ENCODE measurements around the gene GLG1.
"Not testable (repeated sequence)": the region's sequence is repeated elsewhere in the genome, so short reads cannot be mapped to it uniquely, and the experiment has no call there.

GLG1 gene

DNA sequence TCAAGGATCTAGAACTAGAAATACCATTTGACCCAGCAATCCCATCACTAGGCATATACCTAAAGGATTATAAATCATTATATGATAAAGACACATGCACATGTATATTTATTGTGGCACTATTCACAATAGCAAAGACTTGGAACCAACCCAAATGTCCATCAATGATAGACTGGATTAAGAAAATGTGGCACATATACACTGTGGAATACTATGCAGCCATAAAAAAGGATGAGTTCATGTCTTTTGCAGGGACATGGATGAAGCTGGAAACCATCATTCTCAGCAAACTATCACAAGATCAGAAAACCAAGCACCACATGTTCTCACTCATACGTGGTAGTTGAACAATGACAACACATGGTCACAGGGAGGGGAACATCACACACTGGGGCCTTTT, 88.0 kb downstream of the GLG1 start:
- H3K27me3 ChIP-seq (ENCODE audit: insufficient read depth, low read length); H3K4me1 ChIP-seq (ENCODE audit: insufficient read depth, low read length); H3K9ac ChIP-seq (ENCODE audit: low read depth, low read length); H3K36me3 ChIP-seq (ENCODE audit: insufficient read depth, low read depth, low read length); H3K4me3 ChIP-seq (ENCODE audit: low read length); H3K27ac ChIP-seq (ENCODE audit: low read length); H3K9me3 ChIP-seq (ENCODE audit: insufficient read depth, low read depth, low read length): not testable (repeated sequence)

DNA sequence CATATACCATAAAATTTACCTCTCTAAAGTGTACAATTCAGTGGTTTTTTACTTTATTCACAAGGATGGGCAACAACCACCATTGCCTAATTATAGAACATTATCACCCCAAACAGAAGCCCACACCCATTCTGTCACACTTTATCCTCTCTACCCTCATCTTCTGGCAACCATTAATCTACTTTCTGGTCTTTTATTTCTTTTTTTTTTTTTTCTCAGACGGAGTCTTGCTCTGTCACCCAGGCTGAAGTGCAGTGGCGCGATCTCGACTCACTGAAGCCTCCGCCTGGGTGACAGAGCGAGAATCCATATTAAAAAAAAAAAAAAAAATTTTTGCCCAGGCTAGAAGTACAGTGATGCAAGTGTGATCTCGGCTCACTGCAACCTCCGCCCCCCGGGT, 95.0 kb downstream of the GLG1 start:
- no peaks in the 10 kb centered on the region for H3K4me1 ChIP-seq (ENCODE audit: insufficient read depth, low read length)
- H3K9ac ChIP-seq (ENCODE audit: low read depth, low read length), result no peak overlapping the region
- peaks cover 18% of the 10 kb centered on the region; the same call in 1 of the 2 replicates for H3K36me3 ChIP-seq (ENCODE audit: insufficient read depth, low read depth, low read length)
- H3K27ac ChIP-seq (ENCODE audit: low read length), result no peak overlapping the region
- H3K4me3 ChIP-seq (ENCODE audit: low read length), result no peak overlapping the region
- no peaks in the 10 kb centered on the region for H3K9me3 ChIP-seq (ENCODE audit: insufficient read depth, low read depth, low read length)
- no peaks in the 10 kb centered on the region for H3K27me3 ChIP-seq (ENCODE audit: insufficient read depth, low read length)

GRCh38 chr16:74505011-74505410, 101.9 kb downstream of the GLG1 start:
- Histone ChIP-seq H3K4me1 (ENCODE audit: insufficient read depth, low read length) (no peaks in the 10 kb centered on the region), H3K27ac (ENCODE audit: low read length) (no peak overlapping the region), H3K36me3 (ENCODE audit: insufficient read depth, low read depth, low read length) (peaks cover 63% of the 10 kb centered on the region), H3K27me3 (ENCODE audit: insufficient read depth, low read length) (no peaks in the 10 kb centered on the region), H3K9ac (ENCODE audit: low read depth, low read length) (no peak overlapping the region), H3K4me3 (ENCODE audit: low read length) (no peak overlapping the region), H3K9me3 (ENCODE audit: insufficient read depth, low read depth, low read length) (no peaks in the 10 kb centered on the region)

DNA sequence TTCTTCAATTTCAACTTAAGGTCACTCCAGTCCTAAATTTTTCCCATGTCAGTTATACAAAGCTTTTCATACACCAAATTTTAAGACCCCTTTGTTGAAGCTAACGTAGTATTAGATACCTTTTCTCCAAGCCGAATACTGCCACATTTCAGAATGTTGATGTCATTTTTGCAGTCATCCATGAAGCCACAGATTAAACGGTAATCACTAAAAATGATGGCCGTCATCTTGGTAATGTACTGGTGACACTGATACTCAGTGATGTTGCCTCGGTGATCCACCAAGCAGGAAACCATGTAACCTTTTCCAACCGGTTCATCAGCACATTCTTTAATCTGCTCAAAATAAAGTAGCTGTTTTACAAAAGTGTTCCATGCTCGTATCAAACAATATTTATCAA, 103.5 kb downstream of the GLG1 start:
- Histone ChIP-seq H3K4me1 (ENCODE audit: insufficient read depth, low read length) (no peaks in the 10 kb centered on the region), H3K27me3 (ENCODE audit: insufficient read depth, low read length) (no peaks in the 10 kb centered on the region), H3K36me3 (ENCODE audit: insufficient read depth, low read depth, low read length) (peaks cover 60% of the 10 kb centered on the region), H3K4me3 (ENCODE audit: low read length) (no peak overlapping the region), H3K9me3 (ENCODE audit: insufficient read depth, low read depth, low read length) (no peaks in the 10 kb centered on the region), H3K27ac (ENCODE audit: low read length) (no peak overlapping the region), H3K9ac (ENCODE audit: low read depth, low read length) (no peak overlapping the region)

DNA sequence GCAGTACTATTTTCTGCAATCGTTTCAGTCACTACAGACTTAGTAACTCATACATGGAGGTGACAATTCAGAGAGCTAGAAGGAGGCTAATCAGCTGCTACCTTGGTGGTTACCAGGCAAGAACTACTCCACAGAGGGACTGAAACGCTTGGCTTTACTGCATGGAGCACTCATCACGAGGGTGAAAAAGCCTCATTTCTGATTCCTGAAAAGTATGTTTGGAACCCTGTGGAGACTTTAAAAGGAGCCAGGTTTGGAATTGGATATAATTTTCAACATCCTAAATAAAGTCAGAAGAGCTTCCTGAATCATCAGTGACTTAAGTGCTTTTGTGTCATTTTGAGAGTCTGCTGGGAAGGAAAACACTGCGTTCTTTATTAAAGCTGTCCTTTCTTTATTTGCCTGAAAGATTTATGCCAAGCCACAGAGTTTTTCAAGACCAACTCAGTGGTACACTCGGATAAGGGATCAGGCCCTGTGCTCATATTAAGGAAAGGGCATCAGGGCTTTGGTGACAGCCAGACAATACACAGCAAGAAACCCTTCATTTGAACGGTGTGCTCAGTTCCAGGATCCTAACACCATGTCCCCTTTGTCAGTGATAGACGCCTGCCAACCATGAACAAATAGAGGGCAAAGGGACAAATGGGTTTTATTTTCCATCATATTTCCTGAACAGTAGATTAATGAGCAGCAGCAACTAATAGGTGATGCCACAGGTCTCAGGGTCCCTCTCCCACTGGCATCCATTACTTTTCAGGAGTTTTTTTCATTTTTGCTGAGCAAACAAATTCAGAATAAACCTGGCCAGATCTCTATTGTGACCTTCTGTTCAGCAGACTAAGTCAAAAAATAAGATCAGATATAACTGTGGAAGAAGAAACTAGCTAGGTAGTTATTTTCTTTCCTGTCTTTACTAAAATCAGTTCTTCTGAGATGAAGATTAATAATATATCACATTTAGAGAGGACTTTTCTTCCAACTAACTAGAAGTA, 105.1 kb downstream of the GLG1 start:
- no peak overlapping the region for H3K9ac ChIP-seq (ENCODE audit: low read depth, low read length)
- H3K4me1 ChIP-seq (ENCODE audit: insufficient read depth, low read length), result no peaks in the 10 kb centered on the region
- no peak overlapping the region for H3K27ac ChIP-seq (ENCODE audit: low read length)
- H3K27me3 ChIP-seq (ENCODE audit: insufficient read depth, low read length), result no peaks in the 10 kb centered on the region
- H3K9me3 ChIP-seq (ENCODE audit: insufficient read depth, low read depth, low read length), result no peaks in the 10 kb centered on the region
- no peak overlapping the region for H3K4me3 ChIP-seq (ENCODE audit: low read length)
- H3K36me3 ChIP-seq (ENCODE audit: insufficient read depth, low read depth, low read length), result peaks cover 44% of the 10 kb centered on the region

- Histone ChIP-seq H3K9me3 (ENCODE audit: insufficient read depth, low read depth, low read length) (no peaks in the 10 kb centered on the region), H3K36me3 (ENCODE audit: insufficient read depth, low read depth, low read length) (peaks cover 47% of the 10 kb centered on the region), H3K27me3 (ENCODE audit: insufficient read depth, low read length) (no peaks in the 10 kb centered on the region), H3K9ac (ENCODE audit: low read depth, low read length) (no peak overlapping the region), H3K4me1 (ENCODE audit: insufficient read depth, low read length) (no peaks in the 10 kb centered on the region), H3K27ac (ENCODE audit: low read length) (no peak overlapping the region), H3K4me3 (ENCODE audit: low read length) (no peak overlapping the region)
These were observed 106.0 kb downstream of the GLG1 start for GRCh38 chr16:74500907-74501306.

DNA sequence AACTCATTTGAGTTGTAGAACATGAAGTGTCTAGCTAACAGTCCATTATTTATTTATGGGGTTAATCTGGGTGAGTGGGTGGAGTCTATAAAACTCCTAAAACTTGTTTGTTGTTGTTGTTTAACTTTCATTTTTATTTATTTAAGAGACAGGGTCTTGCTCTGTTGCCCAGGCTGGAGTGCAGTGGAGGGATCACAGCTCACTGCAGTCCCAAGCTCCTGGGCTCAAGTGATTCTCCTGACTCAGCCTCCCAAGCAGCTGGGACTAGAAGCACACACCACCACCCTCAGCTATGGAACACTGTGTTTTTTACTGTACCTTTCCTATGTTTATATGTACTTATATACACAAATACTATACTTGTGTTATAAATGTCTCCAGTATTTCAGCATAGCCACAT, 107.8 kb downstream of the GLG1 start:
- Histone ChIP-seq H3K4me3 (ENCODE audit: low read length) (no peak overlapping the region), H3K27me3 (ENCODE audit: insufficient read depth, low read length) (no peaks in the 10 kb centered on the region), H3K9me3 (ENCODE audit: insufficient read depth, low read depth, low read length) (no peaks in the 10 kb centered on the region), H3K4me1 (ENCODE audit: insufficient read depth, low read length) (no peaks in the 10 kb centered on the region), H3K27ac (ENCODE audit: low read length) (no peak overlapping the region), H3K36me3 (ENCODE audit: insufficient read depth, low read depth, low read length) (peaks cover 51% of the 10 kb centered on the region), H3K9ac (ENCODE audit: low read depth, low read length) (no peak overlapping the region)

- Histone ChIP-seq H3K4me1 (ENCODE audit: insufficient read depth, low read length) (no peaks in the 10 kb centered on the region), H3K9me3 (ENCODE audit: insufficient read depth, low read depth, low read length) (no peaks in the 10 kb centered on the region), H3K27me3 (ENCODE audit: insufficient read depth, low read length) (no peaks in the 10 kb centered on the region), H3K36me3 (ENCODE audit: insufficient read depth, low read depth, low read length) (peaks cover 51% of the 10 kb centered on the region), H3K4me3 (ENCODE audit: low read length) (no peak overlapping the region), H3K27ac (ENCODE audit: low read length) (no peak overlapping the region), H3K9ac (ENCODE audit: low read depth, low read length) (no peak overlapping the region)
These were observed 109.2 kb downstream of the GLG1 start for GRCh38 chr16:74497761-74498160.

DNA sequence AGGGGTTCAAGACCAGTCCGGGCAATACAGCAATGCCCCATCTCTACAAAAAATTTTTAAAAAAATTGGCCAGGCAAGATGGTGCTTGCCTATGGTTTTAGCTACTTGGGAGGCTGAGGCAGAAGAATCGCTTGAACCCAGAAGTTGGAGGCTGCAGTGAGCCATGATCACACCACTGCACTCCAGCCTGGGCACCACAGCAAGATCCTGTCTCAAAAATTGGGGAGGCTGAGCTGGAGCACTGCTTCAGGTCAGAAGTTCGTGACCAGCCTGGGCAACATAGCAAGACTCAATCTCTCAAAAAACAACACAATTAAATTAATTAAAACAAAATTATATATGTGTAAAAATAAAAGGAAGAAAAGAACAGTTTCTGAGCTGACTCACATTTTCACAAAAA, 110.9 kb downstream of the GLG1 start:
- H3K9ac ChIP-seq (ENCODE audit: low read depth, low read length), result no peak overlapping the region
- H3K36me3 ChIP-seq (ENCODE audit: insufficient read depth, low read depth, low read length), result peaks cover 49% of the 10 kb centered on the region
- H3K27me3 ChIP-seq (ENCODE audit: insufficient read depth, low read length), result no peaks in the 10 kb centered on the region
- H3K4me1 ChIP-seq (ENCODE audit: insufficient read depth, low read length), result no peaks in the 10 kb centered on the region
- H3K4me3 ChIP-seq (ENCODE audit: low read length), result no peak overlapping the region
- no peaks in the 10 kb centered on the region for H3K9me3 ChIP-seq (ENCODE audit: insufficient read depth, low read depth, low read length)
- no peak overlapping the region for H3K27ac ChIP-seq (ENCODE audit: low read length)

GRCh38 chr16:74492976-74493375, 113.9 kb downstream of the GLG1 start:
- Histone ChIP-seq H3K9ac (ENCODE audit: low read depth, low read length) (no peak overlapping the region), H3K27me3 (ENCODE audit: insufficient read depth, low read length) (no peaks in the 10 kb centered on the region), H3K36me3 (ENCODE audit: insufficient read depth, low read depth, low read length) (peaks cover 70% of the 10 kb centered on the region), H3K27ac (ENCODE audit: low read length) (no peak overlapping the region), H3K4me3 (ENCODE audit: low read length) (no peak overlapping the region), H3K4me1 (ENCODE audit: insufficient read depth, low read length) (no peaks in the 10 kb centered on the region), H3K9me3 (ENCODE audit: insufficient read depth, low read depth, low read length) (no peaks in the 10 kb centered on the region)

- Histone ChIP-seq H3K27ac (ENCODE audit: low read length) (no peak overlapping the region), H3K4me3 (ENCODE audit: low read length) (no peak overlapping the region), H3K27me3 (ENCODE audit: insufficient read depth, low read length) (no peaks in the 10 kb centered on the region), H3K4me1 (ENCODE audit: insufficient read depth, low read length) (no peaks in the 10 kb centered on the region), H3K9me3 (ENCODE audit: insufficient read depth, low read depth, low read length) (no peaks in the 10 kb centered on the region), H3K36me3 (ENCODE audit: insufficient read depth, low read depth, low read length) (peaks cover 75% of the 10 kb centered on the region), H3K9ac (ENCODE audit: low read depth, low read length) (no peak overlapping the region)
These were observed 119.0 kb downstream of the GLG1 start for GRCh38 chr16:74487634-74488495.
